ENCODE results near the gene RACK1. TPM values are rescaled to one million over a fixed set of nuclear protein-coding genes. Genes with fewer than 3 reads are reported as not detected.

Gene RACK1
- total and polyA plus RNA-seq, 12 donors = 581 to 2,221 (median 640) TPM

GRCh38 chr5:181237729-181238385 lies 5.8 kb downstream of the RACK1 start:
- 87 to 91% methylated on average over 5 of the region's 5 CpGs for WGBS, 2 donors
- no peak for DNase-seq
- TF ChIP-seq CTCF (IDR thresholded peaks at IDR 0.05) = no peak
- H3K4me3 ChIP-seq = no peak overlapping the region
- H3K27ac ChIP-seq = no peak overlapping the region
- no peaks in the 10 kb centered on the region for H3K9me3 ChIP-seq
- no peaks in the 10 kb centered on the region for H3K27me3 ChIP-seq
- no peak for ATAC-seq
- H3K4me1 ChIP-seq = peaks cover 8 to 37% (median 28%) of the 10 kb centered on the region in 9 donors
- H3K36me3 ChIP-seq = peaks cover 10 to 100% (median 89%) of the 10 kb centered on the region in 9 donors
- intact Hi-C loops (cut with DNase I) = no loop called here

DNA sequence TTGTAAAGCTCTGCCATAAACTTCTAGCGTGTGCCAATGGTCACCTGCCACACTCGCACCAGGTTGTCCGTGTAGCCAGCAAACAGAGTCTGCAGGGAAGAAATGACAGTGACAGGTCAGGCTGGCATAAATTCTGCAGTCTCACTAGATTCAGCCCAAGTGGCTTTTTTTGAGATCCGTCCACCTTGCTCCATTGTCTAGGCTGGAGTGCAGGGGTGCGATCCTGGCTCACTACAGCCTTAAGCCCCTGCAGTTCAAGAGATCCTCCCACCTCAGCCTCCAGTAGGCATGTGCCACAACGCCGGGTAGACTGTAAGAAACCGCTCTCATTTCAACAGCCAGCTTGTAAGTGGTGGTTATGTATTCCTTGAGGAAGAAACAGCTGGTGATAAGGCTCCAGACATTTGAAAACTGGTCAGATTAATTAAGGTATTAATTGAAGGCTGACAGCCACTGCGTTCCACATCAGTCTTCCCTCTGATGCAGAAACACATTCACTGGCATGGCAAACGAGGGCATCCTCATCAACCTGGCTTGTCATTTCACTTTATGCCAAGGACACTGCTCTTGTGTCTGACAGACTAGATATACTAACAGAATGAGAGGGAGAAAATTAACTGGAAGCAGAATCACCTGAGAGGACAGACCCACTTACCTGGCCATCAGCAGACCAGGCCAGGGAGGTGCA lies 6.6 kb downstream of the RACK1 start:
- peaks cover 8 to 30% (median 20%) of the 10 kb centered on the region in 9 donors for H3K4me1 ChIP-seq
- no peak overlapping the region for H3K4me3 ChIP-seq
- H3K27ac ChIP-seq = no peak overlapping the region
- H3K27me3 ChIP-seq = no peaks in the 10 kb centered on the region
- intact Hi-C loops (cut with DNase I) = no loop called here
- 87% methylated on average over 10 of the region's 10 CpGs for WGBS, 2 donors
- no peak for TF ChIP-seq CTCF (IDR thresholded peaks at IDR 0.05)
- H3K9me3 ChIP-seq = no peaks in the 10 kb centered on the region
- ATAC-seq (no peak), DNase-seq (no peak)
- peaks cover 10 to 100% (median 95%) of the 10 kb centered on the region in 9 donors for H3K36me3 ChIP-seq

DNA sequence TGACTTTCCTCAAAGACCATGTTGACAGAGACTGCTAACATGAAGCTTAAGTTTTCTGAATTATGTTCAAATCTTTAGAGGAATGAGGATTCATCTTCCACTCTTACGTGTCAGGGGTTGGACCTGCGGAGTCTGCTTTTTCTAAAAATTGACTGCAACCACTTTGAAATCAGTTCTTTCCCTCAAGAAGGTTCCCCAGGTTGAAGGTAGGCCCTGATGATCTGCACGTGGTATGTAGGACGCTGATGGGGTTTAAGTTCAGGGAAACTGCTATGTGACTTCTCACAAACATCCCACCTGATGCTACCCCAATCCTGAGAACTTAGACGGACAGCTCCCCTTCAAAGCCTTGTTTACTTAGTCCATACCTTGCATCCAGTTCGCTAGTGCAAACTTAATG lies 7.2 kb downstream of the RACK1 start:
- H3K36me3 ChIP-seq = peaks cover 10 to 100% (median 93%) of the 10 kb centered on the region in 9 donors
- no peak for ATAC-seq
- WGBS, 2 donors = 86 to 87% methylated on average over 6 of the region's 6 CpGs
- intact Hi-C loops (cut with DNase I) = no loop called here
- peaks cover 2 to 24% (median 14%) of the 10 kb centered on the region in 9 donors for H3K4me1 ChIP-seq
- TF ChIP-seq CTCF (IDR thresholded peaks at IDR 0.05) = no peak
- no peak overlapping the region for H3K27ac ChIP-seq
- no peak overlapping the region for H3K4me3 ChIP-seq
- H3K27me3 ChIP-seq = no peaks in the 10 kb centered on the region
- H3K9me3 ChIP-seq = no peaks in the 10 kb centered on the region
- DNase-seq = no peak

GRCh38 chr5:181235689-181236366 lies 7.9 kb downstream of the RACK1 start:
- peaks cover 0 to 17% (median 8%) of the 10 kb centered on the region in 9 donors for H3K4me1 ChIP-seq
- no peak for DNase-seq
- no peak overlapping the region for H3K27ac ChIP-seq
- intact Hi-C loops (cut with DNase I) = no loop called here
- peaks cover 10 to 100% (median 86%) of the 10 kb centered on the region in 9 donors for H3K36me3 ChIP-seq
- no peak overlapping the region for H3K4me3 ChIP-seq
- 73 to 79% methylated on average over 5 of the region's 5 CpGs for WGBS, 2 donors
- no peaks in the 10 kb centered on the region for H3K27me3 ChIP-seq
- TF ChIP-seq CTCF (IDR thresholded peaks at IDR 0.05) = no peak
- H3K9me3 ChIP-seq = no peaks in the 10 kb centered on the region
- no peak for ATAC-seq

All from heart right ventricle (tissue), 16 donors.